GM19395 (cell line): Measurements from ENCODE around the gene UBE3B.

Source experiments
- ATAC-seq: cut with Tn5 transposase; IDR thresholded peaks from one replicate; pipeline ENCODE4 v1.9.1; 2021; ENCODE audit warnings: mild to moderate bottlenecking, moderate library complexity; ENCODE audit not compliant: unreplicated experiment

UBE3B gene

GRCh38 chr12:109549613-109550270 is 72.3 kb downstream of the UBE3B start:
- no peak for ATAC-seq

- no peak for ATAC-seq
These were observed 72.8 kb downstream of the UBE3B start for GRCh38 chr12:109550281-109550680.

GRCh38 chr12:109551108-109551507 is 73.7 kb downstream of the UBE3B start:
- ATAC-seq = no peak

GRCh38 chr12:109552971-109553370 is 75.5 kb downstream of the UBE3B start:
- no peak for ATAC-seq

GRCh38 chr12:109553483-109553882 is 76.0 kb downstream of the UBE3B start:
- ATAC-seq = no peak

- no peak for ATAC-seq
These were observed 76.6 kb downstream of the UBE3B start for GRCh38 chr12:109553906-109554500.

- ATAC-seq = no peak
These were observed 77.3 kb downstream of the UBE3B start for GRCh38 chr12:109554761-109555160.

- ATAC-seq = no peak
These were observed 78.2 kb downstream of the UBE3B start for GRCh38 chr12:109555431-109556315.

- no peak for ATAC-seq
These were observed 79.8 kb downstream of the UBE3B start for GRCh38 chr12:109557200-109557599.

- ATAC-seq = no peak
These were observed 80.4 kb downstream of the UBE3B start for GRCh38 chr12:109557805-109558204.

- no peak for ATAC-seq
These were observed 81.2 kb downstream of the UBE3B start for GRCh38 chr12:109558374-109559199.

GRCh38 chr12:109559200-109559505 is 81.7 kb downstream of the UBE3B start:
- ATAC-seq = no peak

- no peak for ATAC-seq
These were observed 82.2 kb downstream of the UBE3B start for GRCh38 chr12:109559601-109560000.

GRCh38 chr12:109560867-109561710 is 83.7 kb downstream of the UBE3B start:
- ATAC-seq = no peak

- no peak for ATAC-seq
These were observed 84.2 kb downstream of the UBE3B start for GRCh38 chr12:109561711-109562030.

- ATAC-seq = no peak
These were observed 85.4 kb downstream of the UBE3B start for GRCh38 chr12:109562871-109563270.

GRCh38 chr12:109563291-109564284 is 86.2 kb downstream of the UBE3B start:
- no peak for ATAC-seq

- no peak for ATAC-seq
These were observed 89.0 kb downstream of the UBE3B start for GRCh38 chr12:109566424-109566823.

- no peak for ATAC-seq
These were observed 89.9 kb downstream of the UBE3B start for GRCh38 chr12:109567296-109567695.
